HG02610 (cell line): ENCODE measurements around the gene TULP4.
"Not testable (repeated sequence)": the region's sequence is repeated elsewhere in the genome, so short reads cannot be mapped to it uniquely, and the experiment has no call there.

Experiments used
- ATAC-seq: cut with Tn5 transposase; IDR thresholded peaks from one replicate; pipeline ENCODE4 v1.9.1; 2021; ENCODE audit warnings: mild to moderate bottlenecking, moderate library complexity; ENCODE audit not compliant: unreplicated experiment

Gene TULP4

DNA sequence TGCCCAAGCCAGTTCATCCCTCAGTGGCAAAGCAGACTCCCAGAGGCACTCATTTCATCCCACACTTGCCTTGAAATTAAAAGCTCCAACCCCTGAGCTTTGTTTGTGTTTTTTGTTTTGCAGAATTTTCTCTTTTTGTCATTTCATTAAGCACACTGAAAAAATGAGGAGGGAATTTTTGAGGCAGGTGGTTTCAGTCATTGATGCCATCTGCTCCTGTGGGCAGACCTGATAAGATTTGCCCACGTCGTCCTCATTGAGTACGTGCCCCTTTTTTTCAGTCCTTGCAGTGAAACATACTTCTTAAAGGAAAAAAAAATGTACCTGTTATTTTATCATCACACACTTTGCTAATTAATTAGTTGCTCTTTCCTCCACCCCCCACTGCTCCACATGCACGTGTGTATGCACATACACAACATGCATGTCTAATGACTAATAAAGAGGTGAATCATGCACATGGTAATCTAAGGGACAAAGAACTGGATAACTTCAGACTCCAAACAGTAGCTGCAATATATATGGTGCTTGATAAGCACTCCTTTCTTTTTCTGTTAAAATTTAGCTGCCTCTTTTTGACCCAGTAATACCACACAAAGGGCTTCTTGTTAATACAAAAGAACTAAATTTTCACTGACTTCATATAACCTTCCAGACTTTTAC, 145.5 kb downstream of the TULP4 start:
- no peak for ATAC-seq

DNA sequence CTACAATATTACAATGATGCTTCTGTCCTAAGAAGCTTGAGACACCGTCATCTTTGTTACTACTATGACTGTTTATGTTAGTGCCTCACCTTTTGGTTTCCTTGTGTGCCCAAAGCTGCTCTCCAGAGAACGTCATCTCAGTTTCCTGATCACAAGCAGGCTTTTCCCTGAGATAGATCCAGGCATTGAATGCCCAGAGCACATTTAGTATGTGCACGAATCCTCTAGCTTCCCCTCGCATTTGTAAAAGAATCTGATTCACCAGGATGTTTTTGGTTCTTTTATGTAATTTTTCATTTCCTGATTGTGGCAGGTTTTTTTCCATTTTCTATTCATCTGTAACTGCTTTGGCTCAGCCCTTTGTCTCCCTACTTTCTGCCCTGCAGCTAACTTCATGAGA, 147.5 kb downstream of the TULP4 start:
- ATAC-seq: no peak

DNA sequence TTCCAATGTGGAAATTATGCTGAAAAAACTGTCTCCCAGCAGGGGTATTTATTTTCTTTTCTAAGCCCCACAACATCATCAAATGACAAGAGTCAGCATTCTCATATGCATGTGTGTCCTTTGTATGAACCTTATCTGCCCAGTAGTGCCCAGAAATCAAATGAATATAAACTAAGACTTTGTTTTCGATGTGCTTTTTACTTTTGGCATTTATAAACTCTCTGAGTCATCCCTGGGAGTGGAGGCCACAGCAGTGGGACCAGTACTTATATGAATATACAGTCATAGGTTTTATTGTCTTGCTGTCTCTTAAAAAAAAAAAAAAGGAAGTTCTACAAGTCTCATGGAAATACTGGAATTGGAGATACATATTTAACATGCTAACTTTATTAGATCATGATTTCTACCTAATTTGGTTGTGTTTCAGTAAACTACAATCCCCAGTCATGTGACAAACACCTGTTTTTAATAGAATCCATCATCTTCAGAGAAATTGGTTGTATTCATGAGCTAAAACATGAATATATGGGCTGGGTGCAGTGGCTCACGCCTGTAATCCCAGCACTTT, 148.4 kb downstream of the TULP4 start:
- ATAC-seq: no peak

DNA sequence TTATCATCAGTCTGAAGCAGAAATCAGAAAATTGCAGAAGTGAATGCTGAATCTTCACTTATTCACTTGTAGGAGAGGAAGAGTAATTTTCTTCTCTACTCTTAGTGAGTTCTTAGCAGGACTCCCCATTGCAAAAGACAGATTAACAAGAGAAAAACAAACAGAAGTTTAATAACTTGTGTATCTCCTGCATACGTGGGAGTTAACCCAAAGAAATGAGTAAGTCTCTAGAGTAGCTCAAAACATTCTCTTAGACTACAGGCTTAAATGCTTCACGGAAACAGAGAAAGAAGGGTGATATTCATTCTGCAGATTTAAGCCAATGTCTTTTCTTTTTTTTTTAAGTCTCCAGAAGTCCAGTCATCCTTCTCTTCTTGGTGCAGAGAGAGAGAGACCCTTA, 149.7 kb downstream of the TULP4 start:
- ATAC-seq: no peak

DNA sequence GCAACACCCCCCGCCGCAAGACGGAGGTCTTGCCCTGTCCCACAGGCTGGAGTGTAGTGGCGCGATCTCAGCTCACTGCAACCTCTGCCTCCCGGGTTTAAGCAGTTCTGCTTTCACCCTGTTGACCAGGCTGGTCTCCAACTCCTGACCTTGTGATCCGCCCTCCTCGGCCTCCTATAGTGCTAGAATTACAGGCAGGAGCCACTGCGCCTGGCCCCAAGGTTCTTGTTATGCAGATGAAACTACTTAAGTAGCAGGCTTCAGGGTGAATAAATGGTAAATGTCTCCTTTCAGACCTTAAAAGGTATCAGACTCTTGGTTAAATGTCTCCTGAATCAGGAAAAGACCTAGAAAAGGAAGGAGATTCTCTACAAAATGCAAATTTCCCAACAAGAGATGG, 152.2 kb downstream of the TULP4 start:
- ATAC-seq: no peak

DNA sequence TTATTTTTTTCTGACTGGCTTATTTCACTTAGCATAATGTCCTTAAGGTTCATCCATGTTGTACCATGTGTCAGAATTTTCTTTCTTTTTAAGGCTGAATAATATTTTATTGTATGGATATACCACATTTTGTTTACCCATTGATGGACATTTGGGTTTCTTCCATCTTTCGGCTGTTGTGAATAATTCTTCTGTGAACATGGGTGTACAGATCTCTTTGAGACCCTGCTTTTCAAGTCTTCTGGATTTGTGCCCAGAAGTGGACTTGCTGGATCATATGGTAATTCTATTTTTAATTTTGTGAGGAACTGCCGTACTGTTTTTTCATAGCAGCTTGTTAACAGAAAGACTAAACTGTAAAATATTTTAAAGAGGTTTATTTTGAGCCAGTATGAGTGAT, 153.0 kb downstream of the TULP4 start:
- ATAC-seq: no peak

DNA sequence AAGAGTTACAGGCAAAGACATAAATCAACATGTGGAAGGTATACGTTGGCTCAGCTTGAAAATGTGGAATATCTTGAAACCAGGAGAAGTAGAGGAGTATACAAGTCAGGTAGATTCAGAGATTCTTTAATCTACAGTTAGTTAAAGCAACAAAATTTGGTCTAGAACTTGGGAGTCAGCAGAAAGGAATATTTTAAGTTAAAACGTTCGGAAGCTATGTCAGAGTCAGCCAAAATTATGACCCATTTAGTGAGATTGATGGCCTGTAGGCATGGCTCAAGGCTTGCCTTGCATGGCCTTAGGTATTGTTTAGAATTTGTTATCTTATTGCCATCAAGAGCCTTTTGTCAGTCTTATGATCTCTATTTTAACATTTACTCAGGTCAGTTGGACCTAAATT, 153.5 kb downstream of the TULP4 start:
- no peak for ATAC-seq

DNA sequence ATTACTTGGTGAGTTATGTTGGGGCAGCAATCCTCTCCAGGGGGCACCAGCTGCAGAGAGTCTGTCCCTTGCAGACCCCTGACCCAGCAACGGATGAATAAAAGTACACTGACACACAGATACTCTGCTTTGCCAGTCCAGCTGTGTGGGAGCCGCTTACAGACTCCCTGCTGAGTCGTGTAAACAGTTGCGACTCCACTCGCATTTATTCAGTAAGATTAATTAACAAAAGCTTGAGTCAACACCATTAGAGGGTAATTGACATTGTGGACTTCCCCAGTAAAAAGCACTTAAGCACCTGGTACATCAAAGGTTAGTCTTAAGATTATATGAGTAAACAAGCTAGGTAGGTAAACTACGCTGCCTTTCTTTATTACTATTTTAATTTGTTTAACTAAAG, 155.7 kb downstream of the TULP4 start:
- no peak for ATAC-seq

DNA sequence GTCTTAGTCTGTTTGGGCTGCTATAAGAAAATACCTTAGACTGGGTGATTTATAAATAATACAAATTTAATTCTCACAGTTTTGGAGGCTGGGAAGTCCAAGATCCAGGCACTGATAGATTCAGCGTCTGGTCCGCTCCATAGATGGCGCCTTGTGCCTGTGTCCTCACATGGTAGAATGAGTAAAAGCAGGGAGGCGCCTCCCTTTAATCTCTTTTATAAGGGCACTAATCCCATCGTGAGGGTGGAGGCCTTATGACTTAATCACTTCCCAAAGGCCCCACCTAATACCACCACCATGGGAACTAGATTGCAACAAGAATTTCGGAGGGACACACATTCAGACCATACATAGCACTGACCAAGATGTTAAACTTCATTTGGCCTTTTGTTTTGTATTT, 156.4 kb downstream of the TULP4 start:
- ATAC-seq: no peak

DNA sequence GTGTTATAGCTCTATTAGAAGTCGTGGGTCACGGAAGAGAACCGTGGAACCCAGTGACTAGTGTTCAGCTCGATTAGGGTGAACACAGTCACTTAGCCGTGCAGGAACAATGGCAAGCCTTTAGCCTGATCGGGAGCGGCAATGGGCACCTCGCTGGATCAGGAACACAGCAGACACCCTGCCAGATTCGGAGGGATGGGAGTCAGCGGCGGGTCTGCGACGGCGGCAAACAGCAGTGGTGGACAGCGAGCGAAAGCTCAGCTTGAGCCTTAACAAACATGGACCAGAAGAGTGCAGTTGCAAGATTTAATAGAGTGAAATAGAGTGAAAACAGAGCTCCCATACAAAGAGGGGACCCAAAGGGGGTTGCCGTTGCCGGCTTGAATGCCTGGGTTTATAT, 157.8 kb downstream of the TULP4 start:
- ATAC-seq: not testable (repeated sequence)

DNA sequence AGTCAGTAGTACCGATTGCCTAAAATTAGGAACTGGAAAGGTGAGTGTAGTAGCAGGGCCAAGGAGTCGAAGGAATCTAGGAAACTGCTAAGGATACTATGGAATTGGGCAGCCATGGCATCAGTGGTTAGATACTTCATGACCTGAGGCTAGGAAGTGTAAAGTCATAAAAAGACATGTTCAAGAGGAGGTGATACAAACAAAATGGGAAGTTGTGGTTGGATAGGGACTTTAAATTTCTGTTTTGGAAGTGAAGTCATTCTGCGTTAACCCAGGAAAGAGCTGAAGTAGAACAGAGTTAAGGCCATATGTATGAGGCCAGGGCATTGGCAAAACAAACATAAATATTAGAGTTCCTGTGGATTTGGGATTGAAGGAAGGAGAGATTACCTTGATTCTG, 159.1 kb downstream of the TULP4 start:
- ATAC-seq: peak; percentile 28

DNA sequence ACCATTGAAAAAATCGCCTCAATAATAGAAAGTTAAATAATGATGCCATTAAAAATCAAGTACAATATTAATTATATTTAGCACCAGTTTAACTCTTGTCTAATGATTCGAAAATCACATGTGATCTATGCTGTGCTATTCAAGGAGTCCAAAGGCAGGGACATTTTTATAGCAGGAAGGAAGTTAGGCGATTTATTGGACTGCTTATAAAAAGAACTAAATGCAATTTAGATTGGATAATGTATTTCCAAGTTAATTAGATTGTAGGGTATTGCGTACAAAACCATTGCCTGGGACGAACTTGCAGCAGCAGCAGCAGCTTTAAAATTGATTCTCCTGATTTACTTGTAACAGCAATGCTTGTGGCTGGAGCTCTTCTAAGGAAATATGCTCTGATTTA, 160.2 kb downstream of the TULP4 start:
- ATAC-seq: no peak

DNA sequence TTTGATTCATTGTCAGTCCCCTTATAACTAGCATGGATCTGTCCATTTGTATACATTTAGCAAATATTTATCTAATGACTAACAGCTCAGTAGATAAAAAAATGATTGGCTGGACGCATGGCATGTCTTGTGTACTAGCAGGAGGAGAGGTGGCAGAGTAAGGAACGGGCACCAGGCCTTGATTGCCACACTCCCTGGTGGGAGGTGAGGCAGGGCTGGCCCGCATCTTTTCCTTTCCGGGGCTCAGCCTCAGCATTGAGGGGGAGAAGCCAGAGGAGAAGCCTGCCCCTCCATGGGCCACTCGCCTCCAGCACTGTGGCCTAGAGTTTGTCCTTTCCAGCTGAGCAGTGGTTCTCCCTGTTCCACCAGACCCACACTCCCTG, 162.7 kb downstream of the TULP4 start:
- peak; percentile 3 for ATAC-seq

DNA sequence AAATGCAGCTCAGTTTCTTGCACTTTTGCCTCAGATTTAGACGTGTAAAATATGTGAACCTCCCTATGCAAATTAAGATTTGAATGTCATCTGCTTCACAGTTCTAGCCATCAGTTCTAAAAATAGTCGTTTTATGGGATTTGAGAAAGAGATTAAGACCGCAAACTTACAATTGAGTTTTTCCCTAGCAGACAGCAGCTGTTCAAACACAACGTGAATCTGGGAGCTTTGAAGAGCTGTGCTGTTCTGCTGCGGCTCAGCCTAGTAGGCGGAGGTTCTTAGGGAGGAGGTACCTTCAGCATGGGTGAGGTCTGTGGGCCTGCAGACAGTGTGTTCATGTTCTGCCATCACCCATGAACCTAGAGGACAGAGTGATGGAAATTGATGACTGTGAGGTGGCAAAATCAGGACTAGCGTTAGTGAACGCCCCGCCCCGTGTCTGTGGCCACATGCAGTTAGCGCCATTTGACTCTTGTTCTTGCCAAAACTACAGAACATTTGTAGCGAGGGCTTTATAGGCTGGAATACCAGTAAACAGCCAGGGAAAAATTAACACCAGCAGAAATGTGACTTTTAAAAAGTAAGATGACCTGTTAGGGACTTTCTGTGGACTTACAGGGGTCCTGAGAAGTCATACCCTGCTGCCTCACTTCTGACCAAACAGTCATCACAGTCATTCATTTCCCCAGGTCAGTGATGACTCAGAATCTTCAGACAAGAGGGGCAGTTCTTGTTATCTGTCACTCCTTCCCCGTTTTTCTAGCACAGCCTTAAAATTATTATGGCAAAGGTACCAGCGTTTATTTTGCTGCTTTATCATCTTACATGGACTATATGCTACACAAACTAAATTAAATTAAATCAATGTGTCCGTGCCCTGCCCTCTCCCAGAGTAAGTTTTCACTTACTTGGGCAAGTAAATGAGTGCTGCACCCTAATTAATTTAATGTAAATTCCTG, 163.4 kb downstream of the TULP4 start:
- ATAC-seq: peak; percentile 89

DNA sequence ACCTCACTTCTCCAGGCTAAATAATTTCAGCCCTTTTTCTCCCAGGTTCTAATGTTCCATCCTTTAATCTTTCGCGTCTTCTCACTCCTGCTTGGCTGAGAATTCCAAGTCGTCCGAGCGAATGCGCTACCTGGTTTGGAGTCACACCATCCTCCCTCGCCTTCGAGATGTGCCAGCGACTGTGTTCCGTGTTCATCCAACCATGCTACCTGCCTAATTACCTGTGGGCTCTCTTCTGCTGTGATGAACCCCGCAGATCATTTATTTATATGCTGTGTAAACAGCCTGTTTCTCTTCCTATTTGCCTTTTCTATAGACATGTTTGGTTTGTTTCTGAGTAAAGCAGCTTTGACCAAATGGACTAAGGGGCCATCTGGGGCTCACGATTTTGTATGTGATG, 164.1 kb downstream of the TULP4 start:
- ATAC-seq: no peak

DNA sequence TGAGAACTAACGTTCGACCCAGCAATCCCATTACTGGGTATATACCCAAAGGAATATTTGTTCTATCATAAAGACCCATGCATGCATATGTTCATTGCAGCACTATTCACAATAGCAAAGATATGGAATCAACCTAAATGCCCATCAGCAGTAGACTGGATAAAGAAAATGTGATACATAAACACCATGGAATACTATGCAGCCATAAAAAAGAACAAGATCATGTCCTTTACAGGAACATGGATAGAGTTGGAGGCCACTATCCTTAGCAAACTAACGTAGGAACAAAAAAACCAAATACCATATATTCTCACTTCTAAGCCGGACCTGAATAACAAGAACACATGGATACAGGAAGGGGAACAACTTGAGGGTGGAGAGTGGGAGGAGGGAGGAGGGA, 165.5 kb downstream of the TULP4 start:
- not testable (repeated sequence) for ATAC-seq

DNA sequence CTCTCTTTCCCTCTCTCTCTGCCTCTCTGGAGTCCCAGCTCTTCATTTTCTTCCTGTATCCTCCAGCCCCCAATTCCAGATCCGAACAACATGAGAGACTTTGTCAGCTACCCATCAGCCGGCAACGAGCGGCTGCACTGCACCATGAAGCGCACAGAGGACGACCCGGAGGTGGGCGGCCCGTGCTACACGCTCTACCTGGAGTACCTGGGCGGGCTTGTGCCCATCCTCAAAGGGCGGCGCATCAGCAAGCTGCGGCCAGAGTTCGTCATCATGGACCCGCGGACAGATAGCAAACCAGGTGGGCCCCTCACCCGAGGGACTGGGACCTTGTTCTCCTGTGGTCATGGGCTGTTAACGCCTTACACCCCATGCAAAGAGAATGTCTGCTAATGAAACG, 168.7 kb downstream of the TULP4 start:
- ATAC-seq: no peak

DNA sequence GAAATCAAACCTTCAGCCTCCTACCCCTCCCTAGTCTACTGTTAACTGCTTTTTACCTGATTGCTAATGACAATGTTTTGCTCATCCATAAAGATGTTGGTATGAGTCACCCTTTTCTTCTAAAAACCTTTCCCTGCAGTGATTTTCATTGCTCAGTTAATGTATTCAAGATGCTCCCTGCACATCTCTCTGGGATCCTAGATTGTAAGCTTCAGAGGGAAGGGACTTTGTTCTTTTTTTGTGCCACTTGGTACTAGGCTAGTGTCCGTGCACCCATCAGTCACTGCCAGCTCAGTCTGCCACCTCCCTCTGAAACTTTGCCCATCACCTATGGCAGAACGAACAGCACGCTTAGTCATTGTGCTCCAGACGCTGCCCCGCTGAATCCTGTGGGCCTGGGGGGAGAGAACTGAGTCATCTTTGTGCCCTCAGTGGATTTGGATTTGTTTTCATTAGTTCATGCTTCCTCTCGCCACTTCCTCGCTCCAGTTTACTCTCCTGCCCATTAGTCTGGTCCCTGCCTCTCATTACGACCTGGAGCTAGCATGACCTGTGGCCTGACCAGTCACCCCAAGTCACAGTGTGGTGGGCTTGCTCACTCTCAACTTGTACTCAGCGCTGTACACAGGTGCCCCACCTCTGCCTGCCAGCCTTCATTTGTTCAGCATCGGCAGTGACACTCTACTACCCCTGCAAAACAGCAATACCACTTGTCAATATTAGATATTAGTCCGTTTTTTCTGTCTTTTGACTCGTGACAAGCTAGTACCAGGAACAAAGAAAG, 169.6 kb downstream of the TULP4 start:
- ATAC-seq: no peak

DNA sequence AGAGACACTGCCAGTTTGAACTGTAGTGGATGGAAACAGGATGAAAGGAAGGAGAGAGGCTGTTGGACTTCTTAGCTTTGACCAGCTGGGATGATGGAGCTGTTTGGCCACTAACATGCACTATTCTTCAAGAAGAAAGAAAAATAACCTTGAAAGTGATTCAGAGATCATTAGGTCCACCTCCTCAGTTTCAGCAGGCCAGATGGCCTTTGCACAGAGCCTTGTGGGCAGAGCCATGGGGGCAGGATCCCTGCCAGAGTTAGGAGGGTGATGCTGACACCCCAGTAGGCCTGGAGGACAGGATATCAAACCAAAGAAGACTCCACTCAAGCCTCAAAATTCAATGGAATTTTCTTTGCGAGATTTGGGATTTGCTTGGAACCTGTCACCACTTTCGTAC, 173.2 kb downstream of the TULP4 start:
- ATAC-seq: no peak

DNA sequence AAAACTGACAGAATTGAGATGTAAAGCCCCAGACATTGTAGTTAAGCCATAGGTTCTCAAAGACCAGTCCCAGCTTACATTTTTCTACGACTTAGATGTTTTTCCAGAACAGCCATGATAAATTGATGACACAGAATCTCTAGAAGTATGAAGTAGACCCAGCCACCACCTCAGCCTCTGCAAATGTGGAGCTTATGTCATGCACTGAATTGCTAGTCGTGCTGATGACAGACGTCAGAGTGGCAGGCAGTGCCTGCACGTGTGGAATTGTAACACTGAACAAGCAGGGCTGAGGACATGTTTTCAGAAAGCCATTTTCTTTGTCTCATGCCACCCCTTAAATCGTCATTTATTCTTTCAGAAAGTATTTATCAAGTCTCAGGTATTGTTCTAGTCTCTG, 175.2 kb downstream of the TULP4 start:
- ATAC-seq: no peak

DNA sequence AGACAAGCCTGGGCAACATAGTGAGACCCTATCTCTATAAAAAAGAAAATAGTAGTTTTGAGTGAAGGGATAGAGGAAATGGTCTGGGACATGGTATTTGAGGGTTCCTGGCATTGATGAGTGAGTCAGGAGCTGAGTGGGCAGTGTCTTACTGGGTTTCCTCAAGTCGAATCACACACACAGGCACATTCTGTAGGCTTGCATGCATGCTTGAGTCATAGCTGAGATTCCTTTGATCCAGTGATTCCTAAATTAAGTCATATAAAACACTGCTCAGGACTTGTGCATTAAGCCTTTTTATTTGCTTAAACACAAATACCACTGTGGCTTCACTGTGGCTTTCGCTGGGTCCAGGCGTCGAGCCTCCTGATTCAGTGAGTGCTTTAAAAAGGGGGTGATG, 175.8 kb downstream of the TULP4 start:
- ATAC-seq: no peak
